ENCODE results near the gene CHSY1. TPM values are rescaled to one million over a fixed set of nuclear protein-coding genes. Genes with fewer than 3 reads are reported as not detected.

The CHSY1 gene
- total and polyA plus RNA-seq, 2 of the 13 experiments (the other 11 are each of a cell fraction or from before 2014, with no cell fraction given): 13.3 to 13.7 TPM

GRCh38 chr15:101246824-101247745 lies 4.8 kb downstream of the CHSY1 start:
- in situ Hi-C loops (cut with HindIII; ENCODE audit: extremely low pct_ligation_motif_present, low pct_unique_long_range_greater_than_20kb) (no loop called here), intact Hi-C loops (cut with micrococcal nuclease; ENCODE audit: unreplicated experiment) (no loop called here)
- no peak overlapping the region for H2AFZ ChIP-seq (ENCODE audit: low read length)
- H3K9ac ChIP-seq (ENCODE audit: insufficient read depth, low read depth, low read length): no peak overlapping the region
- ATAC-seq (no peak), DNase-seq (ENCODE audit: low spot score) (no peak), FAIRE-seq (no peak)
- no peaks in the 10 kb centered on the region for H3K27me3 ChIP-seq (ENCODE audit: control insufficient read depth in 1 of 2, insufficient read depth in 2 of 2, low read length in 2 of 2)
- H3K36me3 ChIP-seq (replicated peaks in 1 of 2; ENCODE audit: control insufficient read depth in 1 of 2, insufficient read depth in 2 of 2, low read length in 2 of 2): peaks cover 0 to 6% of the 10 kb centered on the region in 2 experiments; a peak in 2 of 5 replicates
- H3K4me2 ChIP-seq (ENCODE audit: low read depth, low read length): no peak overlapping the region
- no peak overlapping the region for H3K27ac ChIP-seq (ENCODE audit: extremely low read length, insufficient read depth, low read length)
- CTCF ChIA-PET (ENCODE audit: low intra/inter-chr PET ratio, low total read pairs): no interaction called here
- BruUV-seq (replicated peaks): no TSS peak
- H3K9me3 ChIP-seq (ENCODE audit: low read length): no peaks in the 10 kb centered on the region
- H3K4me3 ChIP-seq (replicated peaks in 1 of 3; ENCODE audit: insufficient read depth in 1 of 3, low read depth in 2 of 3, low read length in 3 of 3): no peak overlapping the region
- 89% methylated on average over 10 of the region's 10 CpGs for WGBS (ENCODE audit: low lambda C conversion rate)
- H3K79me2 ChIP-seq (ENCODE audit: insufficient read depth, low read length): peaks cover 82% of the 10 kb centered on the region
- POLR2A ChIA-PET: no interaction called here
- peaks cover 34% of the 10 kb centered on the region for H4K20me1 ChIP-seq (ENCODE audit: insufficient read depth, low read length)
- peaks cover 79% of the 10 kb centered on the region for H3K4me1 ChIP-seq (ENCODE audit: insufficient read depth, low read length)
- no peak for TF ChIP-seq ZNF747 (CRISPR knock-in tag; IDR thresholded peaks at IDR 0.05; ENCODE audit: borderline replicate concordance)
- TF ChIP-seq ETV5 (CRISPR knock-in tag; IDR thresholded peaks at IDR 0.05; ENCODE audit: borderline replicate concordance): no peak
- no peak for TF ChIP-seq ZNF577 (CRISPR knock-in tag; IDR thresholded peaks at IDR 0.05; ENCODE audit: borderline replicate concordance, low read depth)
- no peak for TF ChIP-seq FOXP1 (IDR thresholded peaks at IDR 0.05)
- TF ChIP-seq FOXP1 (CRISPR knock-in tag; IDR thresholded peaks at IDR 0.05): no peak
- TF ChIP-seq DMTF1 (CRISPR knock-in tag; IDR thresholded peaks at IDR 0.05): no peak
- TF ChIP-seq RBM39 (IDR thresholded peaks at IDR 0.05; ENCODE audit: low read depth, low read length, poor library complexity, severe bottlenecking): no peak
- TF ChIP-seq ZNF614 (CRISPR knock-in tag; IDR thresholded peaks at IDR 0.05; ENCODE audit: borderline replicate concordance): no peak
- TF ChIP-seq NCOA5 (CRISPR knock-in tag; IDR thresholded peaks at IDR 0.05): no peak
- no peak for TF ChIP-seq DR1 (CRISPR knock-in tag; IDR thresholded peaks at IDR 0.05)
- TF ChIP-seq HNF4A (CRISPR knock-in tag; IDR thresholded peaks at IDR 0.05): no peak
- no peak for TF ChIP-seq KLF6 (CRISPR knock-in tag; IDR thresholded peaks at IDR 0.05)
- TF ChIP-seq EP300 (IDR thresholded peaks at IDR 0.05; ENCODE audit: low read depth in 2 of 2, low read length in 2 of 2): no peak
- no peak for TF ChIP-seq EP300 (CRISPR knock-in tag; IDR thresholded peaks at IDR 0.05; ENCODE audit: borderline replicate concordance)
- no peak for TF ChIP-seq ZFP82 (CRISPR knock-in tag; IDR thresholded peaks at IDR 0.05; ENCODE audit: borderline replicate concordance)
- no peak for TF ChIP-seq GMEB2 (CRISPR knock-in tag; IDR thresholded peaks at IDR 0.05; ENCODE audit: low read depth)
- TF ChIP-seq TERF1 (CRISPR knock-in tag; IDR thresholded peaks at IDR 0.05): no peak
- no peak for TF ChIP-seq ZMAT3 (CRISPR knock-in tag; conservative IDR thresholded peaks at IDR 0.05)
- TF ChIP-seq U2AF2 (IDR thresholded peaks at IDR 0.05; ENCODE audit: low read depth, low read length): no peak

All from HepG2 (cell line).